Renal cortical epithelial cell (primary cell): ENCODE measurements around the gene LBX2. TPM values are rescaled to one million over a fixed set of nuclear protein-coding genes. Genes with fewer than 3 reads are reported as not detected.

ENCODE experiments used
- DNase-seq: peaks from one replicate; pipeline ENCODE4 v3.0.0-alpha.2; 2011; ENCODE audit warnings: low read depth
- total RNA-seq: library from RNA; depleted of rRNA; stranded (reverse); fragments of >200 nt; gene quantifications from 2 replicates; pipeline ENCODE4 v1.2.3, GENCODE V29; 2014

The LBX2 gene
- total RNA-seq, 1 donor from 2014 or later: 0.99 TPM

DNA sequence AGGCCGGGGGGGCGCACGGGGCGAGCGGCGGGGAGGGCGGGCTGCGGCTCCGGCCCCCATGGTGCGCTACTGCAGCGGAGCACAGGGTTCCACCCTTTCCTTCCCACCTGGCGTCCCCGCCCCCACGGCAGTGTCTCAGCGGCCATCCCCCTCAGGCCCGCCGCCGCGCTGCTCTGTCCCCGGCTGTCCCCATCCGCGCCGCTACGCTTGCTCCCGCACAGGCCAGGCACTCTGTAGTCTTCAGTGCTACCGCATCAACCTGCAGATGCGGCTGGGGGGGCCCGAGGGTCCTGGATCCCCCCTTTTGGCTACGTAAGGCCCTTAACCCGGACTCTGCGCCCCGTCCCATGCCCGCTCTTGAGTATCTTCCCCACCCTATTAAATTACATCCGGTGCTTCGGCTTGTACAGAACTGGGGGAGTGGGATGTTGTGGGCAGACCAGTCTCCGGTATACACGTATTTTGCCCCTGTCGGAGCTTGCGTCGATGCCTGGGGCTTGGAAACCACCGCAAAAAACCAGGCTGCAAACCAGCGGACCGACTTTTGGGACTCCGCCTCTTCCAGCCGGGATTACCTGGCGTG lies 41.8 kb downstream of the LBX2 start:
- no peak for DNase-seq

DNA sequence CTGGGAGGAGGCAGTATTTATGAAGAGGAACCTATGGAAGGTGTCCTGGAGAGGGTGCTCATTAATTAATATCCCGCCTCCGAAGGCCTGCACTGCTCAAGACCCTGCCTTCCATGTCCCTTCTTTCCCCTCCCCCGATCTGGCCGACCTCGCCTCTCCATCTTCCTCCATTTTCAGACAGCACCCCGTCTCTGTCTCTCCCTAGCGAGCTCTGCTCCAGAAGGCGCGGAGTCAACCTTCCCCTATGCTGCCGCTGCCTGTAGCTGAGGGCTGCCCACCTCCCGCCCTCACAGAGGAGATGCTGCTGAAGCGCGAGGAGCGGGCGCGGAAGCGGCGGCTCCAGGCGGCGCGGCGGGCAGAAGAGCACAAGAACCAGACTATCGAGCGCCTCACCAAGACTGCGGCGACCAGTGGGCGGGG lies 42.3 kb downstream of the LBX2 start:
- DNase-seq: no peak

DNA sequence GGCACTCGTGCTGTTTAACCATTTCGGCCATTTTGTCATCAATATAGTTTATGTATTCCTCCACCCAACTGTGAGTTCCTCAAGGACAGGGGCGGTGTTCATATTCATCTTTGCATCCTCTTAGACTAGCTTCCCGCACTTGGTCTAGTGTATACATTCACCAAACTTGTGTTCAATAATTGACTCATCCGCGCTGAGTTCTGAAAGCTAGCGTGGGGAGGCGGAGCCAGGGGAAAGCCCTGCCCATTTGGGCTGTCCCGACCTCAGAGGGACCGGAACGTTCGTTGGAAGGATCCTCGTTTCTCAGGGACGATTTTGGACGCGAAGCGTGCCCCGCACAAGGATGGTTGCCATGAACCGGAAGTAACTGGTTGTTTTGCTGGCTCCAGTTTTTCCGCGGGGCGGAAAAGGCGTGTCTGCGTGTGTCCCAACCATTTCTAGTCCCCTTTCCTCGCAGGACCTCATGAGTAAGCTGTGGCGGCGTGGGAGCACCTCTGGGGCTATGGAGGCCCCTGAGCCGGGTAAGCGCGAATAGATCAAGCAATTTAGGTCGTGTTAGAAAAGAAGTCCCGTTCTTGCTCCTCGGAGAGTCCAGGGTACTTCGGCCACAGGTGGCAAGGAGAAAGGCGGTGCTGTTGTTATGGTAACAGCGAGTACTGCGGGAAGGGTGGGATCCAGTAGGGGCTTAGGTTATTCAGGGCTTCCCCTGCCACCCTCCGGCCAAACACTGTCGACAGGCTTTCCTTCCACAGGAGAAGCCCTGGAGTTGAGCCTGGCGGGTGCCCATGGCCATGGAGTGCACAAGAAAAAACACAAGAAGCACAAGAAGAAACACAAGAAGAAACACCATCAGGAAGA lies 44.5 kb downstream of the LBX2 start, which contains the start of gene INO80B:
Gene INO80B (plus strand): TSS at position 434 of the 858 bp plus-strand sequence. CDS start 30 bp downstream, at position 464.
- peak; percentile 95 for DNase-seq

- DNase-seq: no peak
Measured at GRCh38 chr2:74450570-74451190, 48.7 kb downstream of the LBX2 start.

DNA sequence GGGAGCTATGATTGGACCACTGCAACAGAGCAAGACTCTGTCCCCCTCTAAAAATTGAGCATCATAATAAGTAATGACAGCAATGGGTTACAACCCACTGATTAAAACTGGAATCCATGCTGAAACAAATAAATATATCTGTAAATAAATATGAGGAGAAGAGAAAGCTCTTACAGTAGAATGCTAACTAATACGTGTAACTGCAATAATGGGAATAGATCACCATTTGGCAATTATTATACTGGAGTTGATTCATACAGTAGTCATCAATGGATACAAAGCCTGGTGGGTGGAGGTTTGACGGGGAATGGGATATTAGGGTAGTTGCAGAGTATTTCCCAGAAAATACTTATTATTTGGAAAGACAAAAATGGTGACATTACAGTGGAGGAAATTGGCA lies 50.6 kb downstream of the LBX2 start:
- no peak for DNase-seq

Other genes starting within 250 kb of the LBX2 start
- gene SLC4A5, start 156.2 kb downstream of the LBX2 start, total RNA-seq: 0.89 and 1.2 TPM in 2 replicates
- gene DCTN1, start 119.3 kb downstream of the LBX2 start, total RNA-seq: 87.2 and 196 TPM in 2 replicates
- gene C2orf81, start 78.0 kb downstream of the LBX2 start, total RNA-seq: 1.4 and 3.9 TPM in 2 replicates
- 39.5 and 56.6 TPM in 2 replicates for gene WDR54, start 77.9 kb downstream of the LBX2 start, total RNA-seq
- 60.8 TPM in 2 replicates for gene RTKN, start 57.7 kb downstream of the LBX2 start, total RNA-seq
- 8.7 and 27.2 TPM in 2 replicates for gene INO80B, start 44.5 kb downstream of the LBX2 start, total RNA-seq
- 40.8 and 57.3 TPM in 2 replicates for gene WBP1, start 41.2 kb downstream of the LBX2 start, total RNA-seq
- 56.3 and 67.7 TPM in 2 replicates for gene MOGS, start 34.2 kb downstream of the LBX2 start, total RNA-seq
- gene MRPL53, start 26.9 kb downstream of the LBX2 start, total RNA-seq: 15.2 and 24.0 TPM in 2 replicates
- 9.7 and 12.8 TPM in 2 replicates for gene CCDC142, start 16.6 kb downstream of the LBX2 start, total RNA-seq
- 16.0 and 18.8 TPM in 2 replicates for gene TTC31, start 16.5 kb downstream of the LBX2 start, total RNA-seq
- 19.1 and 20.7 TPM in 2 replicates for gene PCGF1, start 8.1 kb upstream of the LBX2 start, total RNA-seq
- gene TLX2, start 14.8 kb upstream of the LBX2 start, total RNA-seq: 0.05 TPM in 1 of 2 replicates, not detected in the other
- 0.05 TPM in 1 of 2 replicates, not detected in the other for gene DQX1, start 26.6 kb upstream of the LBX2 start, total RNA-seq
- gene AUP1, start 30.1 kb upstream of the LBX2 start, total RNA-seq: 54.7 and 83.7 TPM in 2 replicates
- 20.0 and 50.7 TPM in 2 replicates for gene HTRA2, start 30.3 kb upstream of the LBX2 start, total RNA-seq
- 1.0 and 1.1 TPM in 2 replicates for gene LOXL3, start 54.3 kb upstream of the LBX2 start, total RNA-seq
- gene DOK1, start 55.1 kb upstream of the LBX2 start, total RNA-seq: 13.0 and 19.8 TPM in 2 replicates
- gene M1AP, start 148.7 kb upstream of the LBX2 start, total RNA-seq: 0.17 and 0.85 TPM in 2 replicates
- 7.5 and 10.6 TPM in 2 replicates for gene SEMA4F, start 154.6 kb upstream of the LBX2 start, total RNA-seq